HUES64 (cell line): ENCODE measurements around the gene IGF2. TPM values are rescaled to one million over a fixed set of nuclear protein-coding genes. Genes with fewer than 3 reads are reported as not detected.

Experiments used
- H3K27ac ChIP-seq: 2 replicates; pipeline ENCODE4 v1.7.0; 2013; ENCODE audit warnings: low read depth, low read length, inconsistent platforms
- H3K27me3 ChIP-seq: 2 replicates; pipeline ENCODE4 v1.6.1; 2013; ENCODE audit warnings: mild to moderate bottlenecking, low read length; ENCODE audit not compliant: insufficient read depth
- H3K36me3 ChIP-seq: 2 replicates; pipeline ENCODE4 v1.6.1; 2013; ENCODE audit warnings: mild to moderate bottlenecking, low read length; ENCODE audit not compliant: insufficient read depth
- H3K4me1 ChIP-seq: 2 replicates; pipeline ENCODE4 v1.6.1; 2013; ENCODE audit warnings: mild to moderate bottlenecking, low read length, moderate library complexity; ENCODE audit not compliant: insufficient read depth
- H3K4me3 ChIP-seq: 2 replicates; pipeline ENCODE4 v1.5.1; 2013; ENCODE audit warnings: mild to moderate bottlenecking, low read length, moderate library complexity
- H3K9ac ChIP-seq: 2 replicates; pipeline ENCODE4 v1.6.1; 2013; ENCODE audit warnings: mild to moderate bottlenecking, low read depth, low read length
- H3K9me3 ChIP-seq: 2 replicates; pipeline ENCODE4 v1.6.1; 2013; ENCODE audit warnings: low read depth, low read length; ENCODE audit not compliant: insufficient read depth
- WGBS: fragments of 150-250, 120-280 bp; methylation state at CpG from one replicate; pipeline ENCODE4 v1.1.7; 2013; ENCODE audit warnings: missing lambda C conversion rate; 5-methylcytosine and 5-hydroxymethylcytosine counted together
- polyA plus RNA-seq, 2 experiments: library from polyadenylated mRNA; stranded (reverse); fragments of 50-300 nt; gene quantifications; one replicate each; pipeline ENCODE4 v1.2.3, GENCODE V29; 2013

Gene IGF2, protein sequence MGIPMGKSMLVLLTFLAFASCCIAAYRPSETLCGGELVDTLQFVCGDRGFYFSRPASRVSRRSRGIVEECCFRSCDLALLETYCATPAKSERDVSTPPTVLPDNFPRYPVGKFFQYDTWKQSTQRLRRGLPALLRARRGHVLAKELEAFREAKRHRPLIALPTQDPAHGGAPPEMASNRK
- polyA plus RNA-seq (2013, experiment 1 of 2): 5.9 TPM
- 10.9 TPM for polyA plus RNA-seq (2013, experiment 2 of 2)

DNA sequence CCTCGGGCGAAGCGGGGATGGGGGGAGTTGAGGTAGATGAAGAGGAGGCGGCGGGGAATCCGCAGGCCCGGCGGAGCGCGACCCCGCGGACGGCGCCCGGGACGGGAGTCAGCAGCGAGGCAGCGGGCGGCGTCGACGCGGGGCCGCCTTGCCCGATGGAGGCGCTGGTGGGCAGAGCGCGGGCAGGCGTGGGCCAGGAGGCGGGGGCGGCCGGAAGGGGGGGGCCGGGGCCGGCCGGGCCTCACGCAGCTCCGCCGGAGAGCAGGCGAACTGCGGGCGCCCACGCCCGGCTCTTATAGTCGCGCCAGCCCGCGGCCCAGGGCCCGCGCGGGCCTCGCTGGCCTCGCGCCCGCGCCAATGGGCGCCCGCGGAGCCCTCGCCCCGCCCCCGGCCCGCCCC is at the start of gene IGF2:
Gene IGF2, minus strand, starts transcription at position 267 of the 399 bp plus-strand sequence. CDS start 3,866 bp downstream, outside the sequence.
- H3K27ac ChIP-seq: no peak within 1 kb of the TSS
- peaks cover 98% of the 10 kb centered on the region for H3K27me3 ChIP-seq
- H3K36me3 ChIP-seq: no peaks in the 10 kb centered on the region
- 0 out of 2 replicates have a peak, but pooled peaks cover 6% of the 10 kb centered on the region for H3K4me1 ChIP-seq
- H3K4me3 ChIP-seq: no peak within 1 kb of the TSS
- H3K9me3 ChIP-seq: no peaks in the 10 kb centered on the region
- H3K9ac ChIP-seq: no peak within 1 kb of the TSS
- WGBS: 2% methylated on average over 58 of the region's 62 CpGs

DNA sequence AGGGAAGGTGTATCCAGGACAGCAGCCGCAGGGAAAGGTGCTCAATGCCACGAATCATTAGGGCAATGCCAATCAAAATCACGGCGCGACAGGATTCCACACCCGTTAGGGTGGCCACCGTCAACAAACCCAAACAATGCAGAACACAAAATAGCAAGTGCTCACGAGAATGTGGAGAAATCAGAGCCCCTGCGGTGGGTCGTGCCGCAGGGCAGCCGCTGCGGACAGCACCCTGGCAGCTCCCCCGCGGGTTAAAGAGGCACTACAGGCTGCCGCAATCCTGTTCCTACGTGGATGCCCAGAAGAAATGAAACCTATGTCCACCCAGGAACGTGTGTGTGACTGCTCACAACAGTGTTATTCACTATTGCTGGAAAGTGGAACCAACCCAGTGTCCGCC is 49.6 kb upstream of the IGF2 start:
- Histone ChIP-seq H3K4me3 (no peak overlapping the region), H3K36me3 (no peaks in the 10 kb centered on the region), H3K9ac (no peak overlapping the region), H3K9me3 (no peaks in the 10 kb centered on the region), H3K4me1 (no peaks in the 10 kb centered on the region), H3K27ac (no peak overlapping the region), H3K27me3 (no peaks in the 10 kb centered on the region)
- 91% methylated on average over 19 of the region's 19 CpGs for WGBS

DNA sequence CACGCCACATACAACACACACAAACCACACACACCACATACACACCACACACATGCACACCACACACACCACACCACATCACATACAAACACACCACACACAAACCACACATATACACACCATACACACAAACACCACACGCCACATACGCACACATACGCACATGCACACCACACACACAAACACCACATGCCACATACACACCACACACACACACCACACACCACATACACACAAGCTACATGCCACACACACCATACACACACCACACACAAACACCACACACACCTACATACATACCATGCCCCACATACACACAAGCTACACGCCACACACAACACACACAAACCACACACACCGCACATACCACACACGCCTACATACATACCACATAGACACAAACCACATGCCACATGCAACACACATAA is 48.1 kb upstream of the IGF2 start:
- 88% methylated on average over 7 of the region's 7 CpGs for WGBS
- H3K36me3 ChIP-seq: no peaks in the 10 kb centered on the region
- H3K27ac ChIP-seq: no peak overlapping the region
- no peak overlapping the region for H3K9ac ChIP-seq
- no peaks in the 10 kb centered on the region for H3K9me3 ChIP-seq
- no peaks in the 10 kb centered on the region for H3K4me1 ChIP-seq
- H3K27me3 ChIP-seq: no peaks in the 10 kb centered on the region
- H3K4me3 ChIP-seq: no peak overlapping the region

DNA sequence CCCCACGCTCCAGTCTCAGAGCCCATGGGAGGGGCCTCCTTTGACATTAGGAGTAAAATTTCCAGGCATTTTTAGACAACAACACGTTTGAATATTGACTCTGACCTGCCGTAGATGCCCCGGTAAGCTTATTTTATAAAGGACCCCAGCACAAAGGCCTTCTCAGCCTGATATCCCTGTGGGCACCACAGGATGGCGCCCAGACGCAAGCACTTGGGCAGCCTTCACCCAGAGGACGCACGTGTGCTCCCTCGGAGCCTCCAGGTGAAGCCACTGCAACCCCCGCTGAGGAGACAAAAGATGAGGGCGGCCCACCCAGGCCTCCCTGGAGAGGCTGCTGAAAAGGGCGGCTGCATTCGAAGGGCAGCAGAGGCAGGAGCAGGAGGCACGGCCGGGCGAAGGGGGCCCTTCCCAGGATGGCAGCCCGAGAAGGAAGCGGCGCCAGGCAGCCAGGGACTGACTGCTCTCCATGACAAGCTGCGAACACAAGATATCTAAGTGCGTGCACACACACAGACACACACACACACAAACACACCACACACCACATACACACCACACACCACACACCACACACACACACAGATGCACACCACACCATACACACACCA is 47.6 kb upstream of the IGF2 start:
- Histone ChIP-seq H3K27ac (no peak overlapping the region), H3K9me3 (no peaks in the 10 kb centered on the region), H3K4me3 (no peak overlapping the region), H3K36me3 (no peaks in the 10 kb centered on the region), H3K4me1 (no peaks in the 10 kb centered on the region), H3K9ac (no peak overlapping the region), H3K27me3 (no peaks in the 10 kb centered on the region)
- 60% methylated on average over 21 of the region's 21 CpGs for WGBS

DNA sequence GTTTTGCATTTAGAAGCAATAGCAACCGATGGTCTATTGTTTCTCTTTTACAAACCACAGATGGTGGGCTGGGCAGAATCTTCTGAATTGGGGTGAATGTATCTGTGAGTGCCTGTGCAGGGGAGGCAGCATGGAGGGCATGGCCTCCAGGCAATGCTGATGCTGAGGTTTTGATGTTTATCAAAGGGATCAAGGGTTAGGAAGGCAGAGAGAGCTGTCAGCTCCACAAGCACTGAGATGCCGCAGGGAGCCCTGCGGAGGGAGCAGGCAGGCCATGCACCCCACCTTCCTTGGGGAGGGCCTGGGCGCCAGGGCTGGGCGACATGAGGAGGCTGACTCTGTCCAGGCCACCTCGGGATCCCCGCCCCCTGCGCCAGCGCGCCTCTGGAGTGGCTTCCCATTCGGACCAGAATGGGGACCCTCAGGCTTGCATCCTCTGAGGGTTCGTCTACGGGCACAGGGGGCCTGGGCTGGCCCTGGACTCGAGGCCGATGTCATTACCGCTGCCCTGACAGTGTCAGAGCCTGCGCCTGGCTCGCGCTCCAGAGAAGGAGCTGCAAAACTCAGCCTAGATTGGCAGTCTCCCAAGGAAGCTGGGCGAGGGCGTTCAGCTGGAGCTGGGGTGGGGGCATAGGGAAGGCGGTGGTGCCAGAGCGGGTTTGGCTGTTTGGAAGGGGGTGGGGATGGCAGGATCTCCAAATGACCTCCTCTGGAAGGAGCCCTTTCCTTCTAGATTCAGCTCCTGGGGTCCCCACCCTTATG is 46.3 kb upstream of the IGF2 start:
- no peaks in the 10 kb centered on the region for H3K9me3 ChIP-seq
- H3K27me3 ChIP-seq: no peaks in the 10 kb centered on the region
- no peaks in the 10 kb centered on the region for H3K36me3 ChIP-seq
- H3K27ac ChIP-seq: no peak overlapping the region
- no peak overlapping the region for H3K9ac ChIP-seq
- WGBS: 90% methylated on average over 23 of the region's 23 CpGs
- no peaks in the 10 kb centered on the region for H3K4me1 ChIP-seq
- no peak overlapping the region for H3K4me3 ChIP-seq

DNA sequence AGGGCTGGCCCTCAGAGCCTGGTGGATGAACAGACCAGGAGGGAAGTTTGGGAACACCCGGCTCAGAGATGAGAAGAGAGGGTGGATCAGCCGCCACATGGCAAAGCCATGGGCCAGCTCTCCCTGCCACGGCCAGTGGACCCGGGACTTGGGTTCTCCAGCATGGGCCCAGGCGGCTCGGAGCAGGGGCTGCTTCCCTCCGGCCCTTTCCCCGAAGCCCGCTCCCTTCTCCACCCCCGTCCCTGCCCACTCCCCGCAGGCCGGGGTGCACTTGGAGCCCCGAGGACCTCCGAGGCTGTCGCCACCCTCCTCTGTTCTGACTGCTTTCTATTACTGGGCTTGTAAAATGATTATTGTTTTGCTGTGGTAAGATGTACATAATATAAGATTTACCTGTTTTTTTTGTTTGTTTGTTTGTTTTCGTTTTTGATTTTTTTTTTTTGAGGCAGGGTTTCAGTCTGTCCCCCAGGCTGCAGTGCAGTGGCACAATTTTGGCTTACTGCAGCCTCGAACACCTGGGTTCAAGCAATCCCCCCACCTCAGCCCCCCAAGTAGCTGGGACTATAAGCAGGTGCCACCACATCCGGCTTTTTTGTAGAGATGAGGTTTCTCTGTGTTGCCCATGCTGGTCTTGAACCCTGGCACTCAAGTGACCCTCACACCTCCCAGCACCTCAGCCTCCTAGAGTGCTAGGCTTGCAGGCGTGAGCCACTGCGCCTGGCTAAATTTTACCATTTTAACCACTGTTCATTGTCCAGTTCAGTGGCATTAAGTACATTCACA is 43.7 kb upstream of the IGF2 start:
- H3K27me3 ChIP-seq: no peaks in the 10 kb centered on the region
- no peak overlapping the region for H3K9ac ChIP-seq
- H3K4me1 ChIP-seq: no peaks in the 10 kb centered on the region
- no peak overlapping the region for H3K4me3 ChIP-seq
- no peaks in the 10 kb centered on the region for H3K36me3 ChIP-seq
- H3K27ac ChIP-seq: no peak overlapping the region
- no peaks in the 10 kb centered on the region for H3K9me3 ChIP-seq
- 90% methylated on average over 18 of the region's 20 CpGs for WGBS

DNA sequence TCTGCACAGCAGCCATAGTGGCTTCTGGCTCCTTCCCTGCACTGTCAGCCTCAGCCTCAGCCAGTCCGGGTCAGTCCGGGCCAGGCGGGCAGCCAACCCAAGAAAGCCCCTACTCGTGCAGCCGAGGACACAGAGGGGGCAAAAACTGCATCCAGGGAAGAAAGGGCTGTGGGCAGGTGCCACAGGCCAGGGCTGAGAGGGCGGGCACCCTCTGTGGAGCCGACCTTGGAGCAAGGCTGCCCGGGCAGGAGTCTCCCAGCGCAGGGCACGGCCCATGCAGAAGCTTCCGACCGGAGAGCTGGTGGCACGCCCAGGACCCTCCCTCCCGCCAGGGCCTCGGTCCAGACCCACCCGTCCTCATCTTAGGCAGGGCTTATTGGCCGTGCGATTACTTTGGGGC is 42.9 kb upstream of the IGF2 start:
- H3K36me3 ChIP-seq: no peaks in the 10 kb centered on the region
- no peaks in the 10 kb centered on the region for H3K9me3 ChIP-seq
- no peaks in the 10 kb centered on the region for H3K27me3 ChIP-seq
- WGBS: 92% methylated on average over 18 of the region's 18 CpGs
- no peak overlapping the region for H3K27ac ChIP-seq
- H3K4me1 ChIP-seq: no peaks in the 10 kb centered on the region
- no peak overlapping the region for H3K4me3 ChIP-seq
- no peak overlapping the region for H3K9ac ChIP-seq

DNA sequence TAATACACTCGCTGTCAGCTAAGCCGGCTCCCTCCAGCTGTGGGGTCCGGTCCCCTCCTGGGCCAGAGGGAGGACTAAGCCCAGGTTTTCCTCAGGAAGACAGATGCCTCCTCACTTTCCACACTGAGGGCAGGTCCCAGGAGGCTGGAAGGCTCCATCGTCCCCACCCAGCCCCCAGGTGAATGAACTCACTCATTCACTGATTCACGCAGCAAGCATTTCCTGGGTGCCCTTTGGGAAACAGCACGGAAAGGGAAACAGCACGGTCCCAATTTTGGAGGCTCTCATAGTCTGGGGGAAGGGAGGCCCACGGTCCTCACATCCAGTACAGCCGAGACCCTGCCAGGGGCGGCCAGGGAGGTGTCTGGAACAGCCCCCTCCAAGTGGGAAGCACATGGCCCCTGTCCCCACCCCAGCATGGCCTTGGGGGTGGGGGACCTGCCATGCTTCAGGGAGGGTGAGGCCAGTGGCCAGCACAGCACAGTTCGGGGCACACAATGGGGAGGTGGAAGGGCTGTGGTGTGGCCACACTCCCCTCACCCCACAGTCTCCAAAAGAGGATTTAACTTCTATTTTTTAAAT is 41.7 kb upstream of the IGF2 start:
- no peak overlapping the region for H3K9ac ChIP-seq

DNA sequence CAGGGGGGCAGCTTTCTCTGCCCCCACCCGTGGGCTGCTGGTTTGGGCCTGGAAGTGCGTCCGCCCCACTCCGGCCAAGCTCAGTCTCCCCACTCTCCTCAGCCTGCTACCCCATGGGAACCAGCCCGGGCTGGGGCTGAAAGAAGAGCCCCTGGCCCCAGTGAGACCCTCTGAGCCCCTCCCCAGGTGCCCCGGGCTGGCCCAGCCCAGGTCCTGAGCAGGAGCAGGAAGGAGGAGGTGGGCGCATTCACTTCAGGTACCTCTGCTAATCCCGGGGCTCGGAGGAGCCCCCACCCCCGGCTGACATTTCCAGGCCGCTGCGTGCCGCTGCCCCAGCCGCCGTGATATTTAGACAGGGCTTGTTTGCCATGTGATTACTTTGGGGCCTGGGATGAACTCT is 41.2 kb upstream of the IGF2 start:
- Histone ChIP-seq H3K4me3 (no peak overlapping the region), H3K36me3 (no peaks in the 10 kb centered on the region), H3K27ac (no peak overlapping the region), H3K4me1 (no peaks in the 10 kb centered on the region), H3K9me3 (no peaks in the 10 kb centered on the region), H3K27me3 (no peaks in the 10 kb centered on the region), H3K9ac (no peak overlapping the region)
- WGBS: 92% methylated on average over 15 of the region's 15 CpGs

More for the DNA sequence above, 41.7 kb upstream of the IGF2 start:
- Histone ChIP-seq H3K36me3 (no peaks in the 10 kb centered on the region), H3K27me3 (no peaks in the 10 kb centered on the region), H3K9me3 (no peaks in the 10 kb centered on the region), H3K4me3 (no peak overlapping the region), H3K27ac (no peak overlapping the region), H3K4me1 (no peaks in the 10 kb centered on the region)
- 92% methylated on average over 10 of the region's 11 CpGs for WGBS

DNA sequence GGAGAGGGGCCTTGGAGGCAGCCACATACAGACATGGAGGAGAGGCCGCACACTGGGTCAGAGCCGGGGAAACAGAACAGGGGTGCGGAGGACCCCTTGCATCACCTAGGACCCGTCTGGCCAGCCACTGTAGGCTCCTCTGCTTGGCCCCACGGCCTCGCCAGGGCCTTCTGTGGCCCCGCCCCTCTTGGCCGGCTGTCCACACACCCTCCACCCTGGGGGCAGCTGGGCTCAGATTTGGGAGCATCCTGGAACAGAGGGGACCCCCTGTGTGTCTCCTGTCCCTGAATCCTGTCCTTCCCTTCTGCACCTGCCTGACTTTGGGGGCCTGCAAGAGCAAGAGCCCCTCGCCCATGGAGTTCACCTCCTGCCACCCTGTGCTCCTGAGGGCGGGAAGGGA is 40.3 kb upstream of the IGF2 start:
- no peak overlapping the region for H3K4me3 ChIP-seq
- no peaks in the 10 kb centered on the region for H3K36me3 ChIP-seq
- H3K9ac ChIP-seq: no peak overlapping the region
- no peaks in the 10 kb centered on the region for H3K9me3 ChIP-seq
- H3K27me3 ChIP-seq: no peaks in the 10 kb centered on the region
- WGBS: 88% methylated on average over 10 of the region's 10 CpGs
- H3K27ac ChIP-seq: no peak overlapping the region
- H3K4me1 ChIP-seq: no peaks in the 10 kb centered on the region
